GM21529 (cell line): Measurements from ENCODE around the gene OR7G2.
"Not testable (repeated sequence)": the region's sequence is repeated elsewhere in the genome, so short reads cannot be mapped to it uniquely, and the experiment has no call there.

Source experiments
- ATAC-seq: cut with Tn5 transposase; IDR thresholded peaks from one replicate; pipeline ENCODE4 v1.9.1; 2021; ENCODE audit not compliant: unreplicated experiment

Gene OR7G2

GRCh38 chr19:9075064-9075949 is 32.0 kb downstream of the OR7G2 start:
- no peak for ATAC-seq

GRCh38 chr19:9073806-9074205 is 33.5 kb downstream of the OR7G2 start:
- ATAC-seq, result no peak

GRCh38 chr19:9071720-9072119 is 35.6 kb downstream of the OR7G2 start:
- not testable (repeated sequence) for ATAC-seq

- ATAC-seq, result no peak
Observed at GRCh38 chr19:9070066-9070465, 37.2 kb downstream of the OR7G2 start.

GRCh38 chr19:9065457-9066014 is 41.7 kb downstream of the OR7G2 start:
- ATAC-seq, result no peak

- ATAC-seq, result no peak
Observed at GRCh38 chr19:9061879-9062278, 45.4 kb downstream of the OR7G2 start.

GRCh38 chr19:9060564-9061340 is 46.5 kb downstream of the OR7G2 start:
- ATAC-seq, result no peak

GRCh38 chr19:9058905-9059667 is 48.2 kb downstream of the OR7G2 start:
- no peak for ATAC-seq

GRCh38 chr19:9057505-9058258 is 49.6 kb downstream of the OR7G2 start:
- ATAC-seq, result no peak

GRCh38 chr19:9056131-9056530 is 51.1 kb downstream of the OR7G2 start:
- ATAC-seq, result not testable (repeated sequence)

GRCh38 chr19:9054765-9055164 is 52.5 kb downstream of the OR7G2 start:
- no peak for ATAC-seq

GRCh38 chr19:9054207-9054606 is 53.1 kb downstream of the OR7G2 start:
- ATAC-seq, result no peak

GRCh38 chr19:9053674-9054073 is 53.6 kb downstream of the OR7G2 start:
- ATAC-seq, result not testable (repeated sequence)

- ATAC-seq, result no peak
Observed at GRCh38 chr19:9052894-9053293, 54.4 kb downstream of the OR7G2 start.
